Right lobe of liver (tissue), 6 donors: Measurements from ENCODE around the gene SEC14L1. TPM values are rescaled to one million over a fixed set of nuclear protein-coding genes. Genes with fewer than 3 reads are reported as not detected.

Experiments
- ATAC-seq, 4 donors: fragments of 200-7000 bp; cut with Tn5 transposase; one replicate each; pipeline ENCODE4 v1.9.1; 2020; ENCODE audit warnings: mild to moderate bottlenecking in 4 of 4, moderate library complexity in 4 of 4
- DNase-seq, 3 donors: peaks; one replicate each; pipeline ENCODE4 v3.0.0-alpha.2; 2020
- H3K27ac ChIP-seq, 3 donors: fragments of 200-600 bp; one replicate each; pipeline ENCODE4 v1.8.0; 2022
- H3K27me3 ChIP-seq, 2 donors: fragments of 200-600 bp; one replicate each; pipeline ENCODE4 v1.8.0; 2022
- H3K36me3 ChIP-seq, 4 donors: fragments of 200-600 bp; sonication (generic) in 1 of 4; one replicate each; pipeline versions ENCODE4 v1.5.1 to v1.8.0; 2017 to 2022; ENCODE audit warnings: control low read depth in 1 of 4
- H3K4me1 ChIP-seq, 4 donors: fragments of 200-600 bp; sonication (generic) in 1 of 4; one replicate each; pipeline versions ENCODE4 v1.5.1 to v1.8.0; 2017 to 2022; ENCODE audit warnings: control low read depth in 1 of 4
- H3K4me3 ChIP-seq, 3 donors: fragments of 200-600 bp; one replicate each; pipeline ENCODE4 v1.8.0; 2022
- H3K9me3 ChIP-seq, 4 donors: fragments of 200-600 bp; sonication (generic) in 1 of 4; one replicate each; pipeline versions ENCODE4 v1.5.1 to v1.8.0; 2017 to 2022; ENCODE audit warnings: control low read depth in 1 of 4
- CTCF ChIP-seq, 4 donors: fragments of 200-600 bp in 3 of 4; fragments of 450-650 bp in 1 of 4; IDR thresholded peaks; one replicate each; pipeline versions ENCODE4 v1.5.1 to v1.8.0; 2016 to 2022; ENCODE audit warnings: antibody characterized with exemption in 4 of 4, mild to moderate bottlenecking in 2 of 4
- POLR2A ChIP-seq: fragments of 450-650 bp; IDR thresholded peaks from one replicate; pipeline ENCODE4 v1.6.1; 2017; ENCODE audit warnings: antibody characterized with exemption, mild to moderate bottlenecking
- WGBS: methylation state at CpG from one replicate; pipeline ENCODE4 v1.1.6; 2018; ENCODE audit warnings: low coverage, low lambda C conversion rate; ENCODE audit not compliant: insufficient coverage; ENCODE audit errors: missing lambda C conversion rate; 5-methylcytosine and 5-hydroxymethylcytosine counted together
- intact Hi-C, 2 donors: fragments of 100-400 bp; cut with DNase I; formaldehyde crosslinking; loops; one replicate each; pipeline versions ENCODE4 v1.11.2 to v1.14.1; 2022
- total RNA-seq, 6 experiments: library from RNA; depleted of rRNA in 2 of 6; stranded (reverse); fragments of >200 nt in 2 of 6; fragmentation: NEBNext Ultra II Directional in 3 of 6; extraction: Animal tissue kit (Norgen Biotek cat#: 25700) in 3 of 6; gene quantifications; one replicate each; pipeline versions ENCODE4 v1.1.0 to v1.2.4, GENCODE V29; 2016 to 2023
- donor health status: DM: no; HTN: yes; CAD: no.
- donor health status: DM: no; HTN: no; CAD: no.
- donor health status: DM: no; HTN: no; CAD: no.
- donor health status: DM: no; HTN: yes; CAD: no.
- donor health status: DM: no; HTN: yes; CAD: no.

SEC14L1 gene
- total RNA-seq, 6 experiments from 2014 or later = 21.5 to 44.4 (median 24.9) TPM

GRCh38 chr17:77165577-77165976 is 24.8 kb downstream of the SEC14L1 start:
- Histone ChIP-seq H3K4me3 (no peak overlapping the region), H3K36me3 (no peaks in the 10 kb centered on the region), H3K9me3 (peaks cover 0 to 6% (median 0%) of the 10 kb centered on the region in 4 donors), H3K27me3 (no peaks in the 10 kb centered on the region), H3K4me1 (no peaks in the 10 kb centered on the region), H3K27ac (peak overlapping the region in 1 of 3 donors; percentile 25)
- TF ChIP-seq POLR2A (no peak), CTCF (IDR thresholded peaks at IDR 0.05) (no peak)
- intact Hi-C loops = no loop called here
- DNase-seq = no peak
- no peak for ATAC-seq
- WGBS = 7% methylated on average over 1 of the region's 1 CpG

- ATAC-seq = no peak
- H3K4me3 ChIP-seq = no peak overlapping the region
- H3K27me3 ChIP-seq = no peaks in the 10 kb centered on the region
- H3K9me3 ChIP-seq = peaks cover 0 to 6% (median 0%) of the 10 kb centered on the region in 4 donors
- intact Hi-C loops = no loop called here
- TF ChIP-seq POLR2A = no peak
- no peak for TF ChIP-seq CTCF (IDR thresholded peaks at IDR 0.05)
- H3K36me3 ChIP-seq = no peaks in the 10 kb centered on the region
- 85% methylated on average over 11 of the region's 12 CpGs for WGBS
- H3K4me1 ChIP-seq = no peaks in the 10 kb centered on the region
- DNase-seq = no peak
- no peak overlapping the region for H3K27ac ChIP-seq
Measured at GRCh38 chr17:77167472-77168306, 26.9 kb downstream of the SEC14L1 start.

- H3K9me3 ChIP-seq = no peaks in the 10 kb centered on the region
- peaks cover 0 to 3% (median 0%) of the 10 kb centered on the region in 4 donors for H3K36me3 ChIP-seq
- no peak overlapping the region for H3K4me3 ChIP-seq
- H3K4me1 ChIP-seq = no peaks in the 10 kb centered on the region
- no peak for DNase-seq
- peak in 1 of 4 donors; percentile 57 for ATAC-seq
- no peak overlapping the region for H3K27ac ChIP-seq
- TF ChIP-seq POLR2A = no peak
- no peaks in the 10 kb centered on the region for H3K27me3 ChIP-seq
- 89% methylated on average over 5 of the region's 6 CpGs for WGBS
- intact Hi-C loops = no loop called here
Measured at GRCh38 chr17:77173104-77173503, 32.3 kb downstream of the SEC14L1 start.

GRCh38 chr17:77174928-77175661 is 34.3 kb downstream of the SEC14L1 start:
- TF ChIP-seq POLR2A (no peak), CTCF (IDR thresholded peaks at IDR 0.05) (no peak)
- intact Hi-C loops = no loop called here
- ATAC-seq (peak; percentile 39 to 56 (median 45)), DNase-seq (no peak)
- no peak overlapping the region for H3K27ac ChIP-seq
- no peaks in the 10 kb centered on the region for H3K9me3 ChIP-seq
- no peaks in the 10 kb centered on the region for H3K27me3 ChIP-seq
- WGBS = 77% methylated on average over 9 of the region's 10 CpGs
- no peaks in the 10 kb centered on the region for H3K4me1 ChIP-seq
- H3K36me3 ChIP-seq = peaks cover 0 to 3% (median 0%) of the 10 kb centered on the region in 4 donors
- no peak overlapping the region for H3K4me3 ChIP-seq
